GM13976 (cell line): ENCODE measurements around the gene PHAF1.

Experiments used
- DNase-seq: peaks from one replicate; pipeline ENCODE4 v3.0.0; 2012; ENCODE audit warnings: low spot score
- CTCF ChIP-seq: IDR thresholded peaks from 2 replicates; pipeline ENCODE4 v1.5.1; 2012; ENCODE audit warnings: borderline replicate concordance, mild to moderate bottlenecking; ENCODE audit not compliant: insufficient read depth; ENCODE audit errors: extremely low read depth, missing control alignments, control extremely low read depth
- in situ Hi-C: fragments of 300-500 bp; cut with MboI; formaldehyde crosslinking; loops from one replicate; pipeline ENCODE4 v1.12.0; 2022; ENCODE audit warnings: low sequenced_read_pairs, mixed read lengths, inconsistent platforms; ENCODE audit not compliant: unreplicated experiment

The PHAF1 gene

GRCh38 chr16:67155295-67156142, 45.8 kb downstream of the PHAF1 start:
- TF ChIP-seq CTCF: peak; percentile 97
- in situ Hi-C loops: loop anchor here (25.0 kb wide), 1 partner anchor 193 kb away; the partner anchor contains the start of gene CES3
- DNase-seq: peak; percentile 92

GRCh38 chr16:67156143-67156844, 46.6 kb downstream of the PHAF1 start:
- TF ChIP-seq CTCF: no peak
- no peak for DNase-seq
- in situ Hi-C loops: loop anchor here (25.0 kb wide), 1 partner anchor 194 kb away; the partner anchor contains the start of gene CES3

GRCh38 chr16:67157106-67157748, 47.5 kb downstream of the PHAF1 start:
- in situ Hi-C loops: loop anchor here (25.0 kb wide), 1 partner anchor 195 kb away; the partner anchor contains the start of gene CES3

GRCh38 chr16:67157892-67158635, 48.3 kb downstream of the PHAF1 start:
- TF ChIP-seq CTCF: no peak
- DNase-seq: no peak

More at GRCh38 chr16:67157106-67157748, 47.5 kb downstream of the PHAF1 start:
- no peak for TF ChIP-seq CTCF
- DNase-seq: no peak

GRCh38 chr16:67158637-67159600, 49.2 kb downstream of the PHAF1 start:
- TF ChIP-seq CTCF: no peak
- DNase-seq: peak; percentile 84
- in situ Hi-C loops: loop anchor here (25.0 kb wide), 1 partner anchor 197 kb away; the partner anchor contains the start of gene CES3

More at GRCh38 chr16:67157892-67158635, 48.3 kb downstream of the PHAF1 start:
- in situ Hi-C loops: loop anchor here (25.0 kb wide), 1 partner anchor 196 kb away; the partner anchor contains the start of gene CES3
